Bronchial epithelial cell (primary cell): Measurements from ENCODE around the gene TJP1. TPM values are rescaled to one million over a fixed set of nuclear protein-coding genes. Genes with fewer than 3 reads are reported as not detected.
A peak's percentile ranks its signal among the peaks of the same experiment; 100 is the strongest.

ENCODE experiments used
- DNase-seq: peaks from one replicate; pipeline ENCODE4 v3.0.0-alpha.2; 2010; ENCODE audit warnings: low read depth
- FAIRE-seq: peaks from 2 replicates; lab custom pipeline; 2011; peaks lifted over from hg19 to GRCh38; lab: Jason Lieb, UNC
- H3K27me3 ChIP-seq: 2 replicates; pipeline ENCODE4 v1.5.1; 2011; ENCODE audit warnings: low read length; ENCODE audit not compliant: control insufficient read depth, insufficient read depth
- H3K36me3 ChIP-seq: 2 replicates; pipeline ENCODE4 v1.5.1; 2011; ENCODE audit warnings: low read length; ENCODE audit not compliant: control insufficient read depth, insufficient read depth
- H3K4me3 ChIP-seq: 2 replicates; pipeline ENCODE4 v1.5.1; 2011; ENCODE audit warnings: mild to moderate bottlenecking, low read depth, low read length, control low read depth
- CTCF ChIP-seq: IDR thresholded peaks from 2 replicates; pipeline ENCODE4 v1.5.1; 2011; ENCODE audit warnings: mild to moderate bottlenecking, moderate library complexity, low read length, control low read depth, inconsistent platforms; ENCODE audit not compliant: insufficient read depth, severe bottlenecking
- total RNA-seq: library from RNA; depleted of rRNA; stranded (reverse); fragments of >200 nt; gene quantifications from 2 replicates; pipeline ENCODE4 v1.2.1, GENCODE V29; 2014

TJP1 gene
- total RNA-seq, 1 donor from 2014 or later: 62.9 TPM

GRCh38 chr15:29838352-29839010 lies 16.2 kb upstream of the TJP1 start:
- no peaks in the 10 kb centered on the region for H3K27me3 ChIP-seq
- FAIRE-seq (no peak), DNase-seq (peak; percentile 93)
- H3K36me3 ChIP-seq: no peaks in the 10 kb centered on the region
- H3K4me3 ChIP-seq: no peak overlapping the region
- TF ChIP-seq CTCF: no peak

GRCh38 chr15:29835301-29835700 lies 13.0 kb upstream of the TJP1 start:
- DNase-seq: peak; percentile 65
- Histone ChIP-seq H3K27me3 (no peaks in the 10 kb centered on the region), H3K36me3 (no peaks in the 10 kb centered on the region), H3K4me3 (no peak overlapping the region)
- no peak for TF ChIP-seq CTCF
- no peak for FAIRE-seq

- FAIRE-seq (no peak), DNase-seq (no peak)
- Histone ChIP-seq H3K36me3 (no peaks in the 10 kb centered on the region), H3K4me3 (no peak overlapping the region), H3K27me3 (no peaks in the 10 kb centered on the region)
- TF ChIP-seq CTCF: no peak
Measured at GRCh38 chr15:29832709-29833108, 10.4 kb upstream of the TJP1 start.

- Histone ChIP-seq H3K27me3 (no peaks in the 10 kb centered on the region), H3K36me3 (no peaks in the 10 kb centered on the region), H3K4me3 (no peak overlapping the region)
- no peak for FAIRE-seq
- no peak for DNase-seq
- TF ChIP-seq CTCF: no peak
Measured at GRCh38 chr15:29826908-29827820, 4.9 kb upstream of the TJP1 start.

GRCh38 chr15:29825227-29825626 lies 3.0 kb upstream of the TJP1 start:
- DNase-seq: no peak
- TF ChIP-seq CTCF: no peak
- no peak for FAIRE-seq

More at GRCh38 chr15:29825227-29825626, 3.0 kb upstream of the TJP1 start:
- Histone ChIP-seq H3K4me3 (no peak overlapping the region), H3K27me3 (no peaks in the 10 kb centered on the region), H3K36me3 (no peaks in the 10 kb centered on the region)
